HUES6 (cell line): ENCODE results near the gene MTA1.
A peak's percentile ranks its signal among the peaks of the same experiment; 100 is the strongest.

ENCODE experiments used
- H3K27ac ChIP-seq: 2 replicates; pipeline ENCODE4 v1.7.0; 2013; ENCODE audit warnings: low read depth, mild to moderate bottlenecking, low read length, inconsistent platforms
- H3K27me3 ChIP-seq: 2 replicates; pipeline ENCODE4 v1.6.1; 2013; ENCODE audit warnings: low read length; ENCODE audit not compliant: control insufficient read depth, insufficient read depth
- H3K36me3 ChIP-seq: 2 replicates; pipeline ENCODE4 v1.6.1; 2013; ENCODE audit warnings: low read length; ENCODE audit not compliant: control insufficient read depth, insufficient read depth
- H3K4me1 ChIP-seq: 2 replicates; pipeline ENCODE4 v1.6.1; 2013; ENCODE audit warnings: low read length; ENCODE audit not compliant: control insufficient read depth, insufficient read depth
- H3K4me3 ChIP-seq: 2 replicates; pipeline ENCODE4 v1.5.1; 2013; ENCODE audit warnings: low read depth, low read length
- H3K9ac ChIP-seq: one replicate; pipeline ENCODE4 v1.6.1; 2013; ENCODE audit warnings: mild to moderate bottlenecking, low read length
- H3K9me3 ChIP-seq: 2 replicates; pipeline ENCODE4 v1.6.1; 2013; ENCODE audit warnings: low read depth, low read length; ENCODE audit not compliant: control insufficient read depth, insufficient read depth

MTA1 gene

GRCh38 chr14:105388110-105388951 is 31.3 kb upstream of the MTA1 start:
- Histone ChIP-seq H3K4me1 (no peaks in the 10 kb centered on the region), H3K4me3 (no peak overlapping the region), H3K9ac (no peak overlapping the region), H3K9me3 (no peaks in the 10 kb centered on the region), H3K36me3 (peaks cover 41% of the 10 kb centered on the region), H3K27me3 (no peaks in the 10 kb centered on the region), H3K27ac (no peak overlapping the region)

- H3K36me3 ChIP-seq = peaks cover 35% of the 10 kb centered on the region
- H3K4me1 ChIP-seq = no peaks in the 10 kb centered on the region
- H3K9ac ChIP-seq = no peak overlapping the region
- H3K27me3 ChIP-seq = no peaks in the 10 kb centered on the region
- H3K27ac ChIP-seq = 0 out of 2 replicates have a peak overlapping the region, but pooled peaks have one; percentile 2
- no peaks in the 10 kb centered on the region for H3K9me3 ChIP-seq
- H3K4me3 ChIP-seq = no peak overlapping the region
These were observed 30.7 kb upstream of the MTA1 start for GRCh38 chr14:105388976-105389375.

- Histone ChIP-seq H3K27ac (0 out of 2 replicates have a peak overlapping the region, but pooled peaks have one; percentile 2), H3K9me3 (no peaks in the 10 kb centered on the region), H3K36me3 (peaks cover 35% of the 10 kb centered on the region), H3K9ac (no peak overlapping the region), H3K27me3 (no peaks in the 10 kb centered on the region), H3K4me1 (no peaks in the 10 kb centered on the region), H3K4me3 (no peak overlapping the region)
These were observed 30.1 kb upstream of the MTA1 start for GRCh38 chr14:105389534-105389933.

GRCh38 chr14:105389976-105390848 is 29.4 kb upstream of the MTA1 start:
- peaks cover 31% of the 10 kb centered on the region for H3K36me3 ChIP-seq
- no peaks in the 10 kb centered on the region for H3K27me3 ChIP-seq
- no peak overlapping the region for H3K9ac ChIP-seq
- no peak overlapping the region for H3K27ac ChIP-seq
- no peaks in the 10 kb centered on the region for H3K9me3 ChIP-seq
- H3K4me3 ChIP-seq = no peak overlapping the region
- H3K4me1 ChIP-seq = no peaks in the 10 kb centered on the region

- Histone ChIP-seq H3K9me3 (no peaks in the 10 kb centered on the region), H3K36me3 (peaks cover 27% of the 10 kb centered on the region), H3K4me1 (no peaks in the 10 kb centered on the region), H3K27me3 (no peaks in the 10 kb centered on the region), H3K9ac (no peak overlapping the region), H3K4me3 (no peak overlapping the region), H3K27ac (no peak overlapping the region)
These were observed 28.7 kb upstream of the MTA1 start for GRCh38 chr14:105390849-105391500.

GRCh38 chr14:105391541-105391940 is 28.1 kb upstream of the MTA1 start:
- Histone ChIP-seq H3K9me3 (no peaks in the 10 kb centered on the region), H3K36me3 (peaks cover 22% of the 10 kb centered on the region), H3K27me3 (no peaks in the 10 kb centered on the region), H3K9ac (no peak overlapping the region), H3K27ac (no peak overlapping the region), H3K4me1 (no peaks in the 10 kb centered on the region), H3K4me3 (no peak overlapping the region)

- H3K9me3 ChIP-seq = no peaks in the 10 kb centered on the region
- no peak overlapping the region for H3K4me3 ChIP-seq
- H3K9ac ChIP-seq = peak overlapping the region; percentile 10
- H3K27me3 ChIP-seq = no peaks in the 10 kb centered on the region
- H3K27ac ChIP-seq = no peak overlapping the region
- no peaks in the 10 kb centered on the region for H3K4me1 ChIP-seq
- peaks cover 15% of the 10 kb centered on the region for H3K36me3 ChIP-seq
These were observed 27.2 kb upstream of the MTA1 start for GRCh38 chr14:105392131-105393090.

GRCh38 chr14:105393151-105393550 is 26.5 kb upstream of the MTA1 start:
- Histone ChIP-seq H3K36me3 (peaks cover 11% of the 10 kb centered on the region; the same call in 1 of the 2 replicates), H3K9me3 (no peaks in the 10 kb centered on the region), H3K27me3 (no peaks in the 10 kb centered on the region), H3K4me1 (peaks cover 2% of the 10 kb centered on the region; the same call in 1 of the 2 replicates), H3K9ac (no peak overlapping the region), H3K4me3 (no peak overlapping the region), H3K27ac (no peak overlapping the region)

- peaks cover 11% of the 10 kb centered on the region for H3K9me3 ChIP-seq
- no peaks in the 10 kb centered on the region for H3K27me3 ChIP-seq
- H3K27ac ChIP-seq = no peak overlapping the region
- peaks cover 18% of the 10 kb centered on the region for H3K36me3 ChIP-seq
- no peak overlapping the region for H3K9ac ChIP-seq
- peaks cover 2% of the 10 kb centered on the region; the same call in 1 of the 2 replicates for H3K4me1 ChIP-seq
- no peak overlapping the region for H3K4me3 ChIP-seq
These were observed 24.7 kb upstream of the MTA1 start for GRCh38 chr14:105394714-105395537.
